ENCODE measurements around the gene GTF2F2.

GRCh38 chr13:45178349-45179162 is 58.2 kb downstream of the GTF2F2 start:
- TF ChIP-seq EP300 (IDR thresholded peaks at IDR 0.05) (no peak), CTCF (IDR thresholded peaks at IDR 0.05) (no peak), POLR2AphosphoS5 (IDR thresholded peaks at IDR 0.05) (no peak)

Data from upper lobe of left lung (tissue), 4 donors.